Ovary (tissue), 9 donors: ENCODE measurements around the gene GPR68. TPM values are rescaled to one million over a fixed set of nuclear protein-coding genes. Genes with fewer than 3 reads are reported as not detected.
"Not testable (repeated sequence)": the region's sequence is repeated elsewhere in the genome, so short reads cannot be mapped to it uniquely, and the experiment has no call there.

Source experiments
- DNase-seq, 5 donors: peaks; one replicate each; pipeline ENCODE4 v3.0.0-alpha.2; 2019 to 2020
- H3K27ac ChIP-seq, 2 donors: fragments of 200-600 bp; one replicate each; pipeline versions ENCODE4 v1.5.1 to v1.8.0; 2019 to 2022
- H3K27me3 ChIP-seq: fragments of 200-600 bp; one replicate; pipeline ENCODE4 v1.8.0; 2022
- H3K36me3 ChIP-seq: fragments of 200-600 bp; sonication (generic); one replicate; pipeline ENCODE4 v1.5.1; 2019
- H3K4me1 ChIP-seq: one replicate; pipeline ENCODE4 v1.8.1; 2013; ENCODE audit warnings: mild to moderate bottlenecking, moderate library complexity; ENCODE audit not compliant: insufficient read depth
- H3K4me3 ChIP-seq: fragments of 200-600 bp; sonication (generic); one replicate; pipeline ENCODE4 v1.5.1; 2017
- H3K9me3 ChIP-seq, 2 donors: fragments of 200-600 bp in 1 of 2; sonication (generic) in 1 of 2; one replicate each; pipeline versions ENCODE4 v1.5.1 to v1.8.1; 2013 to 2019; ENCODE audit warnings: mild to moderate bottlenecking in 1 of 2, moderate library complexity in 1 of 2
- EP300 ChIP-seq: sonication (generic); formaldehyde crosslinking; IDR thresholded peaks from one replicate; pipeline ENCODE4 v1.6.1; 2017; ENCODE audit warnings: antibody characterized with exemption
- POLR2A ChIP-seq: fragments of 450-650 bp; IDR thresholded peaks from one replicate; pipeline ENCODE4 v1.6.1; 2017; ENCODE audit warnings: antibody characterized with exemption, mild to moderate bottlenecking, moderate library complexity
- WGBS, 3 donors: extraction: QIAGEN DNeasy Blood & Tissue Kit in 1 of 3; methylation state at CpG; one replicate each; pipeline versions ENCODE4 v1.1.5 to v1.1.7; 2013 to 2017; 5-methylcytosine and 5-hydroxymethylcytosine counted together
- intact Hi-C, 4 donors: fragments of 100-400 bp; cut with DNase I; formaldehyde crosslinking; loops; one replicate each; pipeline versions ENCODE4 v1.11.0 to v1.15.1; 2022 to 2023
- polyA plus RNA-seq, 2 donors: library from polyadenylated mRNA; stranded (reverse); fragments of 200-250 nt in 1 of 2; fragments of 350-450 nt in 1 of 2; fragmentation: Illumina TruSeq in 1 of 2; extraction: RNeasy Lipid Tissue Mini Kit (QIAGEN cat#74804) in 1 of 2; gene quantifications; one replicate each; pipeline ENCODE4 v1.2.3, GENCODE V29; 2013 to 2014
- total RNA-seq, 7 donors: library from RNA; depleted of rRNA in 2 of 7; stranded (reverse); fragments of >200 nt in 2 of 7; fragmentation: NEBNext Ultra II Directional in 3 of 7; extraction: Animal tissue kit (Norgen Biotek cat#: 25700) in 3 of 7; gene quantifications; one replicate each; pipeline versions ENCODE4 v1.1.0 to v1.2.4, GENCODE V29; 2016 to 2023
- TF ChIP-seq, protein P1 (sequence below), 3 donors: fragments of 450-650 bp in 2 of 3; fragments of 200-600 bp in 1 of 3; IDR thresholded peaks; one replicate each; pipeline versions ENCODE4 v1.5.1 to v1.8.0; 2016 to 2022; ENCODE audit warnings: antibody characterized with exemption in 3 of 3, mild to moderate bottlenecking in 1 of 3
- donor health status: DM: no; HTN: no; CAD: no; lungs with moderate emphysema.
- donor health status: DM: no; HTN: no; CAD: no.
- donor health status: Bipolar disorder and iron deficiency.
- donor health status: DM: yes; HTN: yes; CAD: no.
- donor health status: DM: no; HTN: no; CAD: no.
- donor health status: DM: yes; HTN: yes; CAD: no.

The GPR68 gene
- total and polyA plus RNA-seq, 9 donors, result 0.17 to 0.57 (median 0.36) TPM; not detected in 1

DNA sequence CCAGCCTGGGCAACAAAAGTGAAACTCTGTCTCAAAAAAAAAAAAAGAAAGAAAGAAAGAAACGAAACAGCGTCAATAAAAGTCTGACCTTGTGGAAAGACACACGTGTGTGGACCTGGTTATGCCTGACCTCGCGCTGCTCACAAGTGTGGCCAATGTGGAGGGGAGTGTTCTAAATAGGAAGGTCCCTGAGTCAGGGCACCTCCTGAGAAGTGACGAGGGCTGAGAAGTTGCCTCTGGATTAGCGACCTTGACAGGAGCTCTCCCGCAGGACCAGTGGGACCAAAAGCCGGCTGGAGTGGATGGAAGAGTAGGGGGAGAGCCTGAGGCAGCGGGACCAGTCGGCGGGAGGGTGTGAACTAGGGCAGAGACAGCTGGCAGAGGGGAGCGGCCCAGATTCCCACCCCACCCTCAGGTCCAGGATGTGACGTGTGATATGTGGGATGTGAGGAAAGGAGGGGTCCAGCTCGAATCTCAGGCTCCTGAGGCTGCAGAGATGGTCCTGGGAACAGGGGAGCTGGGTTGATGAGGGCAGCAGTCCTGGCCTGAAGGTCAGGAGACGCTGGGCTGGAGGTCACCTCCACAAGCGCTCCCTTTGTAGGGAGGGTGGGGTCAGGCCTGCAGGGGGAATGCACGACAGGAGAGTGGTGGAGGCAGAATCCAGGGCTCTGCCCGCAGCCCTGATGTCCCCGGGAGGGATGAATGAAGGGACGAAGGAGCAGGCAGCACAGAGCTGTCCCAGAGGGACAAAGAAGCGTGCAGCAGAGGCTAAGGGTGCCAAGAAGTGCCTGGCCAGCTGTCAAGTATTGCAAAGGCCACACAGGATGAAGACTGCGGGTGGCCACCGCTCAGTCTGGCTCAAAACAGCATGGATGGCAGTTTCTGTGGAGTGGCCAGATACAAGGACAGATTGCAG lies 24.8 kb upstream of the GPR68 start:
- intact Hi-C loops, result no loop called here
- Histone ChIP-seq H3K27me3 (no peaks in the 10 kb centered on the region), H3K9me3 (no peaks in the 10 kb centered on the region), H3K4me3 (no peak overlapping the region), H3K27ac (no peak overlapping the region), H3K4me1 (peaks cover 6% of the 10 kb centered on the region), H3K36me3 (no peaks in the 10 kb centered on the region)
- WGBS, 3 donors, result 13 to 37% (median 20%) methylated on average over 24 of the region's 24 CpGs
- no peak for DNase-seq
- TF ChIP-seq POLR2A (no peak), EP300 (no peak)
- TF ChIP-seq, protein P1, sequence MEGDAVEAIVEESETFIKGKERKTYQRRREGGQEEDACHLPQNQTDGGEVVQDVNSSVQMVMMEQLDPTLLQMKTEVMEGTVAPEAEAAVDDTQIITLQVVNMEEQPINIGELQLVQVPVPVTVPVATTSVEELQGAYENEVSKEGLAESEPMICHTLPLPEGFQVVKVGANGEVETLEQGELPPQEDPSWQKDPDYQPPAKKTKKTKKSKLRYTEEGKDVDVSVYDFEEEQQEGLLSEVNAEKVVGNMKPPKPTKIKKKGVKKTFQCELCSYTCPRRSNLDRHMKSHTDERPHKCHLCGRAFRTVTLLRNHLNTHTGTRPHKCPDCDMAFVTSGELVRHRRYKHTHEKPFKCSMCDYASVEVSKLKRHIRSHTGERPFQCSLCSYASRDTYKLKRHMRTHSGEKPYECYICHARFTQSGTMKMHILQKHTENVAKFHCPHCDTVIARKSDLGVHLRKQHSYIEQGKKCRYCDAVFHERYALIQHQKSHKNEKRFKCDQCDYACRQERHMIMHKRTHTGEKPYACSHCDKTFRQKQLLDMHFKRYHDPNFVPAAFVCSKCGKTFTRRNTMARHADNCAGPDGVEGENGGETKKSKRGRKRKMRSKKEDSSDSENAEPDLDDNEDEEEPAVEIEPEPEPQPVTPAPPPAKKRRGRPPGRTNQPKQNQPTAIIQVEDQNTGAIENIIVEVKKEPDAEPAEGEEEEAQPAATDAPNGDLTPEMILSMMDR (IDR thresholded peaks at IDR 0.05), result no peak

DNA sequence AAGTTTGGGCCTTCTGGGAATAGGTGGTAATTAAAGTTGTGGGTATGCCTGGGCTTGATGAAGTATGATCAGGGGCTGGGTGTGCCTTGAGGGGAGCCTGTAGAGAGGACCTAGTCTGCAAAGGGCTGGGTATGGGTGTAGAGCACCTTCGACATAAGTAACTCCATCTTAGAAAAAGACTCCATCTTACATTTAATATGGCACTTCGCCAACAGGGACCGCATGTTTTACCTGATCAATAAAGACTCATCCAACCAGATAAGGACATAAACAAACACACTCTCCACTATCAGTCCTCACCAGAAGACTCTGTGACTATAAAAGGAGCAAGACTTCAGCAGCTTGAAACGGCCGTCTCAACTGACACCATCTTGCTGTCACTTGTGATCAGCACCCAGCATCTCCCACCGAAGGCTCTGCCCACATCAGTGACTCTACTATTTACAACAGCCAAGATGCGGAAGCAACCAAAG lies 23.5 kb upstream of the GPR68 start:
- Histone ChIP-seq H3K27me3 (no peaks in the 10 kb centered on the region), H3K9me3 (no peaks in the 10 kb centered on the region), H3K36me3 (no peaks in the 10 kb centered on the region), H3K4me1 (peaks cover 6% of the 10 kb centered on the region), H3K27ac (no peak overlapping the region), H3K4me3 (no peak overlapping the region)
- intact Hi-C loops, result no loop called here
- 92 to 97% (median 95%) methylated on average over 7 of the region's 7 CpGs for WGBS, 3 donors
- no peak for DNase-seq
- TF ChIP-seq EP300, result no peak
- TF ChIP-seq, protein P1 (IDR thresholded peaks at IDR 0.05), result no peak
- TF ChIP-seq POLR2A, result no peak

DNA sequence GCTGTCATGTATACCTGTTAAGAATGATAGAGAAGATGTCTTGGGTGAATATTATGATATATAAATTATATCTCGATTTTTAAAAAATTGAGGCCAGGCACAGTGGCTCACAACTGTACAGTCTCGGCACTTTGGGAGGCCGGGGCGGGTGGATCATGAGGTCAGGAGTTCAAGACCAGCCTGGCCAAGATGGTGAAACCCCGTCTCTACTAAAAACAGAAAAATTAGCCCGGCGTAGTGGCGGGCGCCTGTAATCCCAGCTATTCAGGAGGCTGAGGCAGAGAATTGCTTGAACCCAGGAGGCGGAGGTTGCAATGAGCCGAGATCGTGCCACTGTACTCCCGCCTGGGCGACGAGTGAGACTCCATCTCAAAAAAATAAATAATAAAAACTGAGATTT lies 21.8 kb upstream of the GPR68 start:
- H3K27me3 ChIP-seq, intact Hi-C loops, H3K36me3 ChIP-seq, DNase-seq, H3K27ac ChIP-seq, H3K4me3 ChIP-seq, H3K4me1 ChIP-seq, H3K9me3 ChIP-seq: not testable (repeated sequence)
- WGBS, 3 donors, result 91 to 96% (median 93%) methylated on average over 15 of the region's 15 CpGs

DNA sequence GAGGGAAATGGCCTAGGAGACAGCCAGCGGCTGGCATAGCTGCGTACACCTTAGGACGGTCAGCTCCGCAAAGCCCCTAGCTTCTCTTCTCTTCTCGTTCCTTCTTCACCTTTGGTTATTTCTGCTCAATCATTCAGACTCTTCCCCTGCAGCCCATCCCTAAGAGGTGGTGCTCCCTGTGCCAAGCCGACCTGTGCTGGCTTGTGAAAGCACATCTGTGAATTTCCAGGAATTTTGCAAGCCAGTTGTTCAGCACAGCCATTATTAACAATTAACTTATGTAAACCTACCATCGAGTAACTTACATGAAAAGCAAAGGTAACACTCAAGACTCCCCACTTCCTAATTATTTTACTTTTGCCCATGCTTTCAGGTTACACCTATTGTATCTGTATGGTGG lies 20.9 kb upstream of the GPR68 start:
- Histone ChIP-seq H3K4me3 (no peak overlapping the region), H3K36me3 (no peaks in the 10 kb centered on the region), H3K27me3 (no peaks in the 10 kb centered on the region), H3K27ac (no peak overlapping the region), H3K4me1 (peaks cover 6% of the 10 kb centered on the region), H3K9me3 (no peaks in the 10 kb centered on the region)
- intact Hi-C loops, result loop anchor here in 1 of 4 donors (2.0 kb wide), 1 partner anchor 19 kb away; no protein-coding TSS in a partner anchor
- no peak for TF ChIP-seq EP300
- no peak for TF ChIP-seq POLR2A
- TF ChIP-seq, protein P1 (IDR thresholded peaks at IDR 0.05), result no peak
- 90 to 93% (median 91%) methylated on average over 7 of the region's 7 CpGs for WGBS, 3 donors
- no peak for DNase-seq
